Measurements from ENCODE around the gene ESPNL.

GRCh38 chr2:238117199-238118154, 17.3 kb downstream of the ESPNL start:
- TF ChIP-seq CTCF (IDR thresholded peaks at IDR 0.05), result no peak
- TF ChIP-seq POLR2A (IDR thresholded peaks at IDR 0.05), result no peak
- TF ChIP-seq EP300 (IDR thresholded peaks at IDR 0.05; ENCODE audit: low read depth), result no peak
- TF ChIP-seq POLR2AphosphoS5 (IDR thresholded peaks at IDR 0.05), result no peak

All from transverse colon (tissue), 4 donors.